HepG2 (cell line): ENCODE measurements around the gene MPG. TPM values are rescaled to one million over a fixed set of nuclear protein-coding genes. Genes with fewer than 3 reads are reported as not detected.

Source experiments
- CTCF ChIP-seq: sonication (generic); formaldehyde crosslinking; IDR thresholded peaks from 2 replicates; pipeline ENCODE4 v1.5.0; 2020; ENCODE audit warnings: mild to moderate bottlenecking, missing genetic modification reagents, moderate library complexity
- FOXK1 ChIP-seq: sonication (generic); formaldehyde crosslinking; IDR thresholded peaks from 2 replicates; pipeline ENCODE4 v1.4.0; 2020; ENCODE audit warnings: low read depth, missing genetic modification reagents, borderline replicate concordance
- IRF9 ChIP-seq: sonication (generic); formaldehyde crosslinking; IDR thresholded peaks from 2 replicates; pipeline ENCODE4 v1.8.0; 2022; ENCODE audit warnings: missing genetic modification reagents, mild to moderate bottlenecking, borderline replicate concordance
- NR2F1 ChIP-seq, 2 experiments: fragments of 450-650 bp in 1 of 2; formaldehyde crosslinking in 1 of 2; IDR thresholded peaks; 2 replicates each; pipeline versions ENCODE4 v1.5.0 to v1.6.1; 2016 to 2020; ENCODE audit warnings: mild to moderate bottlenecking in 1 of 2, missing compliant biosample characterization in 1 of 2, missing genetic modification reagents in 1 of 2, moderate library complexity in 1 of 2
- POGK ChIP-seq: sonication (generic); formaldehyde crosslinking; conservative IDR thresholded peaks from 2 replicates; pipeline ENCODE4 v1.8.0; 2022; ENCODE audit warnings: mild to moderate bottlenecking, moderate library complexity, missing genetic modification reagents
- THAP9 ChIP-seq: sonication (generic); formaldehyde crosslinking; IDR thresholded peaks from 2 replicates; pipeline ENCODE4; 2020; ENCODE audit warnings: missing genetic modification reagents, mild to moderate bottlenecking, borderline replicate concordance
- ZFP41 ChIP-seq: sonication (generic); formaldehyde crosslinking; IDR thresholded peaks from 2 replicates; pipeline ENCODE4 v1.4.0; 2020; ENCODE audit warnings: mild to moderate bottlenecking, missing genetic modification reagents, borderline replicate concordance
- ZFP91 ChIP-seq: sonication (generic); formaldehyde crosslinking; IDR thresholded peaks from 2 replicates; pipeline ENCODE4 v1.9.0; 2022; ENCODE audit warnings: missing genetic modification reagents, mild to moderate bottlenecking, borderline replicate concordance
- ZMYM4 ChIP-seq: sonication (generic); formaldehyde crosslinking; IDR thresholded peaks from 2 replicates; pipeline ENCODE4 v1.8.1; 2023; ENCODE audit warnings: mild to moderate bottlenecking, missing genetic modification reagents
- ZNF276 ChIP-seq: sonication (generic); formaldehyde crosslinking; IDR thresholded peaks from 2 replicates; pipeline ENCODE4 v1.4.0; 2020; ENCODE audit warnings: mild to moderate bottlenecking, low read depth, missing genetic modification reagents
- polyA plus RNA-seq, 8 experiments: library from polyadenylated mRNA; depleted of rRNA in 3 of 8; stranded (reverse) in 7 of 8; unstranded in 1 of 8; fragments of >200 nt; fragmentation: Illumina TruSeq in 4 of 8; extraction: Trizol in 4 of 8; gene quantifications; 2 replicates each; pipeline versions ENCODE4 v1.2.1 to v1.2.3, GENCODE V29; 2011 to 2016; ENCODE audit warnings: low read depth in 4 of 8, missing spikeins in 1 of 8, mixed read lengths in 1 of 8; ENCODE audit not compliant: insufficient read depth in 1 of 8
- total RNA-seq, 5 experiments: library from RNA; depleted of rRNA; stranded (reverse); fragments of >200 nt; fragmentation: Illumina TruSeq; extraction: Trizol; gene quantifications; 2 replicates each; pipeline ENCODE4 v1.2.3, GENCODE V29; 2016; ENCODE audit warnings: low read depth in 1 of 5

Gene MPG
- total and polyA plus RNA-seq, 2 of the 13 experiments (the other 11 are each of a cell fraction or from before 2014, with no cell fraction given): 59.1 to 62.5 TPM

DNA sequence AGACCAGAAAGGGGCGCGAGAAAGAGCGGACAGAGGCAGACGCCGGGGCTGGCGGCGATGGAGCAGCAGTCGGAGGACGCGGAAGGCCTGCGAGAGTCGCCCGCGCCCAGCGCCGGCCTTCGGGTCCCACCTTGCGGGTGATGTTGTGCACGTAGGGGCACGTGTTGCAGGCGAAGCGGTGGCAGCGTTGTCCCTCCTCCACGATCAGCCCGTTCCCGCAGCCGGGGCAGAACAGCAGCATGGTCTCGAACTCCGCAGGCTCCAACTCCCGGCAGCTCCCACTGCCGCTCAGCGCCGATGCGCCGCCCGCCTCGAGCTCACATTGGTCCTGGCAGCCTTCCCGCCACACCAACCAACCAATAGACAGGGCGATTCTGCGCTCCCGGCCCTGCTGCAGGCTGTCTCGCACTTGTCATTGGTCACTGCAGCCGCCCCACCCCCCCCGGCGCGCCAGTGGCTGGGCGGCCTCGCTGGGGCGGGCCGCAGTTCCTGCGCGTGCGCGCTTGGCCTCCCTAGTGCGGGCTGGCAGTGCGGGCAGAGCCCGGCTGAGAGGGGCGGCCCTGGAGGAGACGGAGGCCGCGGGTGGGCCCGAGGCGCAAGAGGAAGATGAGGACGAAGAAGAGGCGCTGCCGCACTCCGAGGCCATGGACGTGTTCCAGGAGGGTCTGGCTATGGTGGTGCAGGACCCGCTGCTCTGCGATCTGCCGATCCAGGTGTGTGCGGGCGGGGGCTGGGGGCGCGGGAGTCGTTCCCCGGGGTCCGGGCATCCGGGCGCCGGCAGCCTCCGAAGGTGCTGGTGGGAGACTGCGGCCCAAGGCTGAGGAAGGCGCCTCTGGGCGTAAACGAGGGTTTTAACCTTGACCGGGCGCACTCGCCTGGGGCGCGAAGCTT is 24.4 kb upstream of the MPG start, which contains the start of the genes POLR3K and SNRNP25 (continued):
- TF ChIP-seq NR2F1 (CRISPR knock-in tag; IDR thresholded peaks at IDR 0.05): no peak
- TF ChIP-seq CTCF (CRISPR knock-in tag): no peak
- no peak for TF ChIP-seq ZNF276 (CRISPR knock-in tag)
- peak; percentile 53 for TF ChIP-seq POGK (CRISPR knock-in tag)
- peak; percentile 88; the same call in 1 of the 2 replicates for TF ChIP-seq ZFP91 (CRISPR knock-in tag)
- TF ChIP-seq FOXK1 (CRISPR knock-in tag): no peak
- TF ChIP-seq THAP9 (CRISPR knock-in tag): peak; percentile 76; the same call in 1 of the 2 replicates
- TF ChIP-seq ZFP41: no peak; the same call in 1 of the 2 replicates
- TF ChIP-seq ZMYM4: peak; percentile 72
- TF ChIP-seq IRF9 (CRISPR knock-in tag): no peak
